Measurements from ENCODE around the gene SULT2A1. TPM values are rescaled to one million over a fixed set of nuclear protein-coding genes. Genes with fewer than 3 reads are reported as not detected.
"Not testable (repeated sequence)": the region's sequence is repeated elsewhere in the genome, so short reads cannot be mapped to it uniquely, and the experiment has no call there.

SULT2A1 gene
- total RNA-seq, result not detected
- not detected for polyA plus RNA-seq (ENCODE audit: insufficient read depth, low read depth, low replicate concordance)
- long read RNA-seq, donor 1, result 0 reads
- long read RNA-seq, donor 2, result 0 reads
- long read RNA-seq, donor 3, result 0 reads
- long read RNA-seq, donor 4, result 0 reads
- long read RNA-seq, donor 5, result 0 reads
- long read RNA-seq, donor 6, result 0 reads
- long read RNA-seq, donor 7, result 0 reads
- long read RNA-seq, donor 8, result 0 reads
- long read RNA-seq, donor 9, result 0 reads
- long read RNA-seq, donor 10, result 0 reads

- Histone ChIP-seq H3K27ac (ENCODE audit: low read depth in 2 of 2, low read length in 2 of 2) (no peak within 1 kb of the TSS), H3K9me3 (ENCODE audit: control insufficient read depth in 2 of 3, insufficient read depth in 1 of 3, low read length in 3 of 3) (no peaks in the 10 kb centered on the region), H3K36me3 (ENCODE audit: control insufficient read depth in 2 of 3, insufficient read depth in 3 of 3, low read length in 3 of 3) (no peaks in the 10 kb centered on the region), H3K4me3 (ENCODE audit: low read length in 3 of 3) (no peak within 1 kb of the TSS), H3K4me1 (ENCODE audit: control insufficient read depth in 2 of 3, insufficient read depth in 2 of 3, low read depth in 1 of 3, low read length in 3 of 3) (no peaks in the 10 kb centered on the region), H3K27me3 (ENCODE audit: control insufficient read depth, insufficient read depth, low read length) (no peaks in the 10 kb centered on the region), H3K9ac (ENCODE audit: low read length in 3 of 3) (no peak within 1 kb of the TSS)
- DNase-seq, result peak in 1 of 5 donors; percentile 5
- intact Hi-C loops (cut with DNase I), result no loop called here
- no peak for FAIRE-seq
- TF ChIP-seq CTCF (IDR thresholded peaks at IDR 0.05; ENCODE audit: borderline replicate concordance, extremely low read depth, insufficient read depth), result no peak
Measured at GRCh38 chr19:47886010-47886559, at the start of gene SULT2A1. Gene SULT2A1, minus strand, starts transcription at chr19:47886315. Its CDS starts 58 bp downstream, at chr19:47886257.

- not testable (repeated sequence) for FAIRE-seq
Measured at GRCh38 chr19:47928581-47928980, 42.5 kb upstream of the SULT2A1 start.

GRCh38 chr19:47920107-47920506 lies 34.0 kb upstream of the SULT2A1 start:
- H3K9me3 ChIP-seq (ENCODE audit: control insufficient read depth in 2 of 3, insufficient read depth in 1 of 3, low read length in 3 of 3); H3K4me3 ChIP-seq (ENCODE audit: low read length in 3 of 3); intact Hi-C loops (cut with DNase I); H3K4me1 ChIP-seq (ENCODE audit: control insufficient read depth in 2 of 3, insufficient read depth in 2 of 3, low read depth in 1 of 3, low read length in 3 of 3); H3K36me3 ChIP-seq (ENCODE audit: control insufficient read depth in 2 of 3, insufficient read depth in 3 of 3, low read length in 3 of 3); H3K27ac ChIP-seq (ENCODE audit: low read depth in 2 of 2, low read length in 2 of 2); DNase-seq; H3K9ac ChIP-seq (ENCODE audit: low read length in 3 of 3); H3K27me3 ChIP-seq (ENCODE audit: control insufficient read depth, insufficient read depth, low read length); FAIRE-seq: not testable (repeated sequence)
- TF ChIP-seq CTCF (IDR thresholded peaks at IDR 0.05; ENCODE audit: borderline replicate concordance, extremely low read depth, insufficient read depth), result peak; percentile 41

More at GRCh38 chr19:47928581-47928980, 42.5 kb upstream of the SULT2A1 start:
- intact Hi-C loops (cut with DNase I); H3K27ac ChIP-seq (ENCODE audit: low read depth in 2 of 2, low read length in 2 of 2); H3K9me3 ChIP-seq (ENCODE audit: control insufficient read depth in 2 of 3, insufficient read depth in 1 of 3, low read length in 3 of 3); H3K36me3 ChIP-seq (ENCODE audit: control insufficient read depth in 2 of 3, insufficient read depth in 3 of 3, low read length in 3 of 3); H3K9ac ChIP-seq (ENCODE audit: low read length in 3 of 3); H3K4me1 ChIP-seq (ENCODE audit: control insufficient read depth in 2 of 3, insufficient read depth in 2 of 3, low read depth in 1 of 3, low read length in 3 of 3); H3K4me3 ChIP-seq (ENCODE audit: low read length in 3 of 3); DNase-seq; H3K27me3 ChIP-seq (ENCODE audit: control insufficient read depth, insufficient read depth, low read length): not testable (repeated sequence)

- H3K4me3 ChIP-seq (ENCODE audit: low read length in 3 of 3); FAIRE-seq; H3K27me3 ChIP-seq (ENCODE audit: control insufficient read depth, insufficient read depth, low read length); H3K9ac ChIP-seq (ENCODE audit: low read length in 3 of 3); H3K36me3 ChIP-seq (ENCODE audit: control insufficient read depth in 2 of 3, insufficient read depth in 3 of 3, low read length in 3 of 3); intact Hi-C loops (cut with DNase I); H3K27ac ChIP-seq (ENCODE audit: low read depth in 2 of 2, low read length in 2 of 2); DNase-seq; H3K4me1 ChIP-seq (ENCODE audit: control insufficient read depth in 2 of 3, insufficient read depth in 2 of 3, low read depth in 1 of 3, low read length in 3 of 3); H3K9me3 ChIP-seq (ENCODE audit: control insufficient read depth in 2 of 3, insufficient read depth in 1 of 3, low read length in 3 of 3): not testable (repeated sequence)
Measured at GRCh38 chr19:47910191-47910590, 24.1 kb upstream of the SULT2A1 start.
